Liver (tissue), 9 donors: ENCODE results near the gene WDR82. TPM values are rescaled to one million over a fixed set of nuclear protein-coding genes. Genes with fewer than 3 reads are reported as not detected.
A peak's percentile ranks its signal among the peaks of the same experiment; 100 is the strongest.

ENCODE experiments used
- DNase-seq: peaks from one replicate; pipeline ENCODE4 v3.0.0-alpha.2; 2017; ENCODE audit warnings: low spot score
- H3K27ac ChIP-seq, 2 donors: one replicate each; pipeline ENCODE4 v1.7.0; 2013; ENCODE audit warnings: inconsistent platforms in 2 of 2, low read length in 2 of 2, control low read depth in 1 of 2, low read depth in 1 of 2, mild to moderate bottlenecking in 1 of 2
- H3K27me3 ChIP-seq, 4 donors: one replicate each; pipeline versions ENCODE4 v1.6.1 to v1.7.0; 2013; ENCODE audit warnings: low read length in 3 of 4, inconsistent platforms in 1 of 4, mild to moderate bottlenecking in 1 of 4, moderate library complexity in 1 of 4; ENCODE audit not compliant: control insufficient read depth in 4 of 4, insufficient read depth in 4 of 4
- H3K36me3 ChIP-seq, 4 donors: one replicate each; pipeline versions ENCODE4 v1.6.1 to v1.7.0; 2013; ENCODE audit warnings: low read length in 3 of 4, mild to moderate bottlenecking in 3 of 4, low read depth in 1 of 4, moderate library complexity in 1 of 4; ENCODE audit not compliant: control insufficient read depth in 4 of 4, insufficient read depth in 3 of 4
- H3K4me1 ChIP-seq, 4 donors: one replicate each; pipeline versions ENCODE4 v1.6.1 to v1.7.0; 2013; ENCODE audit warnings: low read length in 3 of 4, mild to moderate bottlenecking in 3 of 4, moderate library complexity in 1 of 4; ENCODE audit not compliant: control insufficient read depth in 4 of 4, insufficient read depth in 4 of 4
- H3K4me3 ChIP-seq, 3 donors: one replicate each; pipeline versions ENCODE4 v1.6.1 to v1.7.0; 2013; ENCODE audit warnings: low read length in 3 of 3, control low read depth in 1 of 3, low read depth in 1 of 3, mild to moderate bottlenecking in 1 of 3
- H3K9ac ChIP-seq, 2 donors: one replicate each; pipeline ENCODE4 v1.7.0; 2013; ENCODE audit warnings: low read length in 2 of 2, mild to moderate bottlenecking in 2 of 2, moderate library complexity in 2 of 2, control low read depth in 1 of 2, low read depth in 1 of 2
- H3K9me3 ChIP-seq, 4 donors: one replicate each; pipeline versions ENCODE4 v1.6.1 to v1.7.0; 2013; ENCODE audit warnings: low read length in 3 of 4; ENCODE audit not compliant: control insufficient read depth in 4 of 4
- ATF3 ChIP-seq: IDR thresholded peaks from 2 replicates; pipeline ENCODE4 v1.6.1; 2016; ENCODE audit warnings: antibody characterized with exemption
- CTCF ChIP-seq: fragments of 150-350 bp; IDR thresholded peaks from 2 replicates; pipeline ENCODE4 v1.5.1; 2017; ENCODE audit warnings: improper control_type of control experiment, low read depth, low read length; ENCODE audit not compliant: missing input control
- EGR1 ChIP-seq, 2 donors: IDR thresholded peaks; 2 replicates each; pipeline ENCODE4 v1.6.1; 2016 to 2018; ENCODE audit warnings: antibody characterized with exemption in 2 of 2, low read depth in 2 of 2
- FOXA1 ChIP-seq: IDR thresholded peaks from 2 replicates; pipeline ENCODE4 v1.6.1; 2016; ENCODE audit warnings: antibody characterized with exemption
- FOXA2 ChIP-seq: IDR thresholded peaks from 2 replicates; pipeline ENCODE4 v1.6.1; 2016; ENCODE audit warnings: antibody characterized with exemption
- GABPA ChIP-seq, 2 donors: IDR thresholded peaks in 1 of 2; conservative IDR thresholded peaks in 1 of 2; 2 replicates each; pipeline ENCODE4 v1.6.1; 2016; ENCODE audit warnings: antibody characterized with exemption in 2 of 2, mild to moderate bottlenecking in 1 of 2, moderate library complexity in 1 of 2
- HNF4A ChIP-seq, 2 donors: conservative IDR thresholded peaks; 2 replicates each; pipeline ENCODE4 v1.6.1; 2016; ENCODE audit warnings: antibody characterized with exemption in 2 of 2, mild to moderate bottlenecking in 2 of 2
- HNF4G ChIP-seq: IDR thresholded peaks from 2 replicates; pipeline ENCODE4 v1.6.1; 2016; ENCODE audit warnings: antibody characterized with exemption
- JUND ChIP-seq, 2 donors: IDR thresholded peaks; 2 replicates each; pipeline ENCODE4 v1.6.1; 2016; ENCODE audit warnings: antibody characterized with exemption in 2 of 2
- NR2F2 ChIP-seq: IDR thresholded peaks from 2 replicates; pipeline ENCODE4 v1.6.1; 2016; ENCODE audit warnings: antibody characterized with exemption
- REST ChIP-seq: IDR thresholded peaks from 2 replicates; pipeline ENCODE4 v1.6.1; 2016; ENCODE audit warnings: antibody characterized with exemption, mild to moderate bottlenecking
- RXRA ChIP-seq, 2 donors: IDR thresholded peaks; 2 replicates each; pipeline ENCODE4 v1.6.1; 2017 to 2018; ENCODE audit warnings: antibody characterized with exemption in 2 of 2, mild to moderate bottlenecking in 1 of 2
- SP1 ChIP-seq: IDR thresholded peaks from 2 replicates; pipeline ENCODE4 v1.6.1; 2018; ENCODE audit warnings: antibody characterized with exemption, mild to moderate bottlenecking
- TAF1 ChIP-seq: conservative IDR thresholded peaks from 2 replicates; pipeline ENCODE4 v1.6.1; 2016; ENCODE audit warnings: antibody characterized with exemption, mild to moderate bottlenecking
- YY1 ChIP-seq: IDR thresholded peaks from 2 replicates; pipeline ENCODE4 v1.6.1; 2016; ENCODE audit warnings: antibody characterized with exemption, mild to moderate bottlenecking
- ZBTB33 ChIP-seq: IDR thresholded peaks from 2 replicates; pipeline ENCODE4 v1.6.1; 2016; ENCODE audit warnings: antibody characterized with exemption
- WGBS: extraction: QIAGEN DNeasy Blood & Tissue Kit; methylation state at CpG from one replicate; pipeline ENCODE4 v1.1.7; 2013; 5-methylcytosine and 5-hydroxymethylcytosine counted together
- polyA plus RNA-seq, 2 donors: library from polyadenylated mRNA; stranded (reverse) in 1 of 2; unstranded in 1 of 2; fragments of 200-250 nt in 1 of 2; fragments of >200 nt in 1 of 2; fragmentation: Nextera tagmentation in 1 of 2; extraction: Ambion mirVana in 1 of 2; gene quantifications; one replicate each; pipeline versions ENCODE4 v1.2.1 to v1.2.3, GENCODE V29; 2013 to 2015
- total RNA-seq, 2 donors: library from RNA; depleted of rRNA; stranded (reverse); fragments of >200 nt; gene quantifications; one replicate each; pipeline ENCODE4 v1.2.3, GENCODE V29; 2014
- donor health status: healthy.
- donor health status: healthy.
- donor health status: healthy.
- donor health status: healthy.
- donor health status: healthy.

WDR82 gene
- total and polyA plus RNA-seq, 4 donors, result 4.3 to 44.3 (median 25.5) TPM

- TF ChIP-seq ZBTB33, result no peak
- no peak for TF ChIP-seq FOXA2
- no peak for TF ChIP-seq REST
- no peak for TF ChIP-seq FOXA1
- TF ChIP-seq HNF4A (conservative IDR thresholded peaks at IDR 0.05), result no peak
- TF ChIP-seq ATF3, result no peak
- TF ChIP-seq TAF1, result no peak
- TF ChIP-seq GABPA (IDR thresholded peaks at IDR 0.05 in 1 of 2, conservative IDR thresholded peaks at IDR 0.05 in 1 of 2), result no peak
- no peaks in the 10 kb centered on the region for H3K9me3 ChIP-seq
- H3K4me1 ChIP-seq, result no peaks in the 10 kb centered on the region
- H3K36me3 ChIP-seq, result peaks cover 17 to 65% (median 56%) of the 10 kb centered on the region in 4 donors
- H3K4me3 ChIP-seq, result no peak overlapping the region
- DNase-seq, result no peak
- H3K27me3 ChIP-seq, result no peaks in the 10 kb centered on the region
- WGBS, result 91% methylated on average over 9 of the region's 9 CpGs
- H3K27ac ChIP-seq, result no peak overlapping the region
- H3K9ac ChIP-seq, result no peak overlapping the region
Observed at GRCh38 chr3:52254608-52255007, 23.8 kb downstream of the WDR82 start.

- DNase-seq, result no peak
- Histone ChIP-seq H3K9ac (no peak overlapping the region), H3K4me1 (no peaks in the 10 kb centered on the region), H3K4me3 (no peak overlapping the region), H3K27ac (peak overlapping the region; percentile 39 to 57), H3K36me3 (peaks cover 14 to 56% (median 50%) of the 10 kb centered on the region in 4 donors), H3K27me3 (no peaks in the 10 kb centered on the region), H3K9me3 (no peaks in the 10 kb centered on the region)
- WGBS, result 79% methylated on average over 12 of the region's 12 CpGs
- TF ChIP-seq RXRA (IDR thresholded peaks at IDR 0.05) (no peak), YY1 (no peak), TAF1 (no peak), CTCF (no peak), ZBTB33 (no peak), HNF4A (conservative IDR thresholded peaks at IDR 0.05) (no peak), NR2F2 (no peak), SP1 (no peak), REST (no peak), FOXA1 (no peak), HNF4G (no peak), ATF3 (no peak), JUND (IDR thresholded peaks at IDR 0.05) (no peak), EGR1 (IDR thresholded peaks at IDR 0.05; ENCODE audit: low read depth in 2 of 2) (no peak)
Observed at GRCh38 chr3:52253314-52254304, 24.8 kb downstream of the WDR82 start.
